ENCODE data around the gene GJA1.

DNA sequence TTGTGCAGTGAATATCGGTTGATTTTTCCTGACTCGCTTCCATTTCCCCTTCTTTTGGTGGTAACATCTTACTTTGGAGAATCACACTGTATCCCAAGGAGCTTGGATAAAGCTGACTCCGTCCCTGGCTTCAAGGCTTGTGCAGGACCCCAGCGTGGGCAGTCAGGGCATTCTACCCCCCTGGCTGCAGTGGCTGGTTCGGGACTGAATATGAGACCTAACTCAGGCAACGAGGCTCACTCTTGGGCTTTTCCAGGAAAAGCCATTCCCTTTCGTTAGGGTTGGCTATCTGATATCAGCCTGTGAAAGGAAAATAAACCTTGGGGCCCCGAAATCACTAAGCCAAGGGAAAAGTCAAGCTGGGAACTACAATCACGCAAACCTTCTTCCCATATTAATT lies 30.1 kb upstream of the GJA1 start:
- TF ChIP-seq, protein P1, sequence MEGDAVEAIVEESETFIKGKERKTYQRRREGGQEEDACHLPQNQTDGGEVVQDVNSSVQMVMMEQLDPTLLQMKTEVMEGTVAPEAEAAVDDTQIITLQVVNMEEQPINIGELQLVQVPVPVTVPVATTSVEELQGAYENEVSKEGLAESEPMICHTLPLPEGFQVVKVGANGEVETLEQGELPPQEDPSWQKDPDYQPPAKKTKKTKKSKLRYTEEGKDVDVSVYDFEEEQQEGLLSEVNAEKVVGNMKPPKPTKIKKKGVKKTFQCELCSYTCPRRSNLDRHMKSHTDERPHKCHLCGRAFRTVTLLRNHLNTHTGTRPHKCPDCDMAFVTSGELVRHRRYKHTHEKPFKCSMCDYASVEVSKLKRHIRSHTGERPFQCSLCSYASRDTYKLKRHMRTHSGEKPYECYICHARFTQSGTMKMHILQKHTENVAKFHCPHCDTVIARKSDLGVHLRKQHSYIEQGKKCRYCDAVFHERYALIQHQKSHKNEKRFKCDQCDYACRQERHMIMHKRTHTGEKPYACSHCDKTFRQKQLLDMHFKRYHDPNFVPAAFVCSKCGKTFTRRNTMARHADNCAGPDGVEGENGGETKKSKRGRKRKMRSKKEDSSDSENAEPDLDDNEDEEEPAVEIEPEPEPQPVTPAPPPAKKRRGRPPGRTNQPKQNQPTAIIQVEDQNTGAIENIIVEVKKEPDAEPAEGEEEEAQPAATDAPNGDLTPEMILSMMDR (conservative IDR thresholded peaks at IDR 0.05): no peak
- TF ChIP-seq ZFX (IDR thresholded peaks at IDR 0.05): no peak
